OCI-LY1 (cell line): Measurements from ENCODE around the gene PCYT1A.

Source experiments
- H2AFZ ChIP-seq: fragments of 200-600 bp; sonication (generic), shearing (Covaris generic); 2 replicates; pipeline ENCODE4 v1.6.0; 2014; ENCODE audit warnings: antibody characterized with exemption, mild to moderate bottlenecking, low read length
- H3F3A ChIP-seq: fragments of 200-600 bp; sonication (generic), shearing (Covaris generic); 2 replicates; pipeline ENCODE4 v1.6.0; 2014; ENCODE audit warnings: mild to moderate bottlenecking, antibody characterized with exemption, low read length, moderate library complexity; ENCODE audit not compliant: insufficient read depth
- H3K27ac ChIP-seq: fragments of 200-600 bp; sonication (generic); 2 replicates; pipeline ENCODE4 v1.5.1; 2014; ENCODE audit warnings: low read length, mixed run types, mild to moderate bottlenecking, low read depth; ENCODE audit not compliant: poor library complexity, severe bottlenecking
- H3K27me3 ChIP-seq: fragments of 200-600 bp; sonication (generic); 2 replicates; pipeline ENCODE4 v1.6.0; 2014; ENCODE audit warnings: antibody characterized with exemption, mild to moderate bottlenecking, low read length, moderate library complexity; ENCODE audit not compliant: insufficient read depth
- H3K36me3 ChIP-seq: fragments of 200-600 bp; sonication (generic); 2 replicates; pipeline ENCODE4 v1.6.1; 2014; ENCODE audit warnings: mild to moderate bottlenecking, antibody characterized with exemption, low read length, moderate library complexity, mixed read lengths; ENCODE audit not compliant: insufficient read depth
- H3K4me1 ChIP-seq: fragments of 200-600 bp; sonication (generic); 2 replicates; pipeline ENCODE4 v1.5.1; 2014; ENCODE audit warnings: mild to moderate bottlenecking, low read length, moderate library complexity; ENCODE audit not compliant: insufficient read depth, severe bottlenecking
- H3K4me2 ChIP-seq: fragments of 200-600 bp; sonication (generic), shearing (Covaris generic); 2 replicates; pipeline ENCODE4 v1.6.1; 2014; ENCODE audit warnings: low read length
- H3K4me3 ChIP-seq: fragments of 200-600 bp; sonication (generic); 2 replicates; pipeline ENCODE4 v1.5.1; 2014; ENCODE audit warnings: low read length, low read depth, mild to moderate bottlenecking, mixed read lengths; ENCODE audit not compliant: poor library complexity, severe bottlenecking
- H3K79me2 ChIP-seq: fragments of 200-600 bp; shearing (Covaris generic); 2 replicates; pipeline ENCODE4 v1.6.1; 2016; ENCODE audit warnings: mixed run types, low read length, mixed read lengths; ENCODE audit not compliant: insufficient read depth
- H3K9ac ChIP-seq: fragments of 200-600 bp; sonication (generic), shearing (Covaris generic); 2 replicates; pipeline ENCODE4 v1.6.1; 2014; ENCODE audit warnings: mild to moderate bottlenecking, low read length, mixed read lengths
- H3K9me2 ChIP-seq: fragments of 200-600 bp; sonication (generic), shearing (Covaris generic); 2 replicates; pipeline ENCODE4 v1.6.1; 2014; ENCODE audit warnings: low read depth, mild to moderate bottlenecking, low read length, mixed read lengths
- H3K9me3 ChIP-seq: fragments of 200-600 bp; shearing (Covaris generic); 2 replicates; pipeline ENCODE4 v1.6.1; 2014; ENCODE audit warnings: low read length, mixed read lengths
- H4K20me1 ChIP-seq: fragments of 200-600 bp; sonication (generic), shearing (Covaris generic); 2 replicates; pipeline ENCODE4 v1.6.0; 2016; ENCODE audit warnings: mild to moderate bottlenecking, low read length; ENCODE audit not compliant: insufficient read depth
- CTCF ChIP-seq: fragments of 200-600 bp; sonication (generic), shearing (Covaris generic); IDR thresholded peaks from 2 replicates; pipeline ENCODE4 v1.5.1; 2017; ENCODE audit warnings: mild to moderate bottlenecking, antibody characterized with exemption, low read length, moderate library complexity, mixed read lengths
- EZH2 ChIP-seq: fragments of 200-600 bp; sonication (generic), shearing (Covaris generic); IDR thresholded peaks from 2 replicates; pipeline ENCODE4 v1.8.0; 2017; ENCODE audit warnings: borderline replicate concordance, mixed run types, mild to moderate bottlenecking, antibody characterized with exemption, low read length, moderate library complexity, mixed read lengths

The PCYT1A gene

GRCh38 chr3:196235452-196236122 lies 51.9 kb downstream of the PCYT1A start:
- Histone ChIP-seq H3K4me2 (no peak overlapping the region), H3K4me1 (no peaks in the 10 kb centered on the region), H3K27ac (no peak overlapping the region), H2AFZ (no peak overlapping the region), H3K9ac (no peak overlapping the region), H3K36me3 (peaks cover 21% of the 10 kb centered on the region; the same call in 1 of the 2 replicates), H3K27me3 (no peaks in the 10 kb centered on the region), H3K79me2 (no peaks in the 10 kb centered on the region), H3K9me3 (no peaks in the 10 kb centered on the region), H4K20me1 (no peaks in the 10 kb centered on the region), H3K4me3 (no peak overlapping the region), H3K9me2 (no peaks in the 10 kb centered on the region), H3F3A (no peaks in the 10 kb centered on the region)
- no peak for TF ChIP-seq EZH2
- TF ChIP-seq CTCF: no peak

GRCh38 chr3:196232882-196233251 lies 54.7 kb downstream of the PCYT1A start:
- Histone ChIP-seq H3K4me2 (no peak overlapping the region), H3K36me3 (peaks cover 10% of the 10 kb centered on the region; the same call in 1 of the 2 replicates), H3K9ac (no peak overlapping the region), H2AFZ (no peak overlapping the region), H3K27ac (no peak overlapping the region), H3K4me3 (no peak overlapping the region), H3F3A (no peaks in the 10 kb centered on the region), H3K79me2 (no peaks in the 10 kb centered on the region), H3K9me2 (no peaks in the 10 kb centered on the region), H3K27me3 (no peaks in the 10 kb centered on the region), H4K20me1 (no peaks in the 10 kb centered on the region), H3K4me1 (no peaks in the 10 kb centered on the region), H3K9me3 (no peaks in the 10 kb centered on the region)
- TF ChIP-seq EZH2 (no peak), CTCF (no peak)

GRCh38 chr3:196232154-196232881 lies 55.2 kb downstream of the PCYT1A start:
- Histone ChIP-seq H3K4me2 (no peak overlapping the region), H3K9ac (no peak overlapping the region), H3K27ac (no peak overlapping the region), H3K9me3 (no peaks in the 10 kb centered on the region), H2AFZ (no peak overlapping the region), H4K20me1 (no peaks in the 10 kb centered on the region), H3K9me2 (no peaks in the 10 kb centered on the region), H3K36me3 (peaks cover 4% of the 10 kb centered on the region; the same call in 1 of the 2 replicates), H3F3A (no peaks in the 10 kb centered on the region), H3K27me3 (no peaks in the 10 kb centered on the region), H3K4me3 (no peak overlapping the region), H3K4me1 (no peaks in the 10 kb centered on the region), H3K79me2 (no peaks in the 10 kb centered on the region)
- TF ChIP-seq EZH2 (no peak), CTCF (no peak)
